Kidney tubule cell (primary cell): ENCODE results near the gene SSX2IP.
"Not testable (repeated sequence)": the region's sequence is repeated elsewhere in the genome, so short reads cannot be mapped to it uniquely, and the experiment has no call there.

Source experiments
- DNase-seq: peaks from one replicate; pipeline ENCODE4 v3.0.0-alpha.2; 2018; ENCODE audit warnings: low spot score

Gene SSX2IP

DNA sequence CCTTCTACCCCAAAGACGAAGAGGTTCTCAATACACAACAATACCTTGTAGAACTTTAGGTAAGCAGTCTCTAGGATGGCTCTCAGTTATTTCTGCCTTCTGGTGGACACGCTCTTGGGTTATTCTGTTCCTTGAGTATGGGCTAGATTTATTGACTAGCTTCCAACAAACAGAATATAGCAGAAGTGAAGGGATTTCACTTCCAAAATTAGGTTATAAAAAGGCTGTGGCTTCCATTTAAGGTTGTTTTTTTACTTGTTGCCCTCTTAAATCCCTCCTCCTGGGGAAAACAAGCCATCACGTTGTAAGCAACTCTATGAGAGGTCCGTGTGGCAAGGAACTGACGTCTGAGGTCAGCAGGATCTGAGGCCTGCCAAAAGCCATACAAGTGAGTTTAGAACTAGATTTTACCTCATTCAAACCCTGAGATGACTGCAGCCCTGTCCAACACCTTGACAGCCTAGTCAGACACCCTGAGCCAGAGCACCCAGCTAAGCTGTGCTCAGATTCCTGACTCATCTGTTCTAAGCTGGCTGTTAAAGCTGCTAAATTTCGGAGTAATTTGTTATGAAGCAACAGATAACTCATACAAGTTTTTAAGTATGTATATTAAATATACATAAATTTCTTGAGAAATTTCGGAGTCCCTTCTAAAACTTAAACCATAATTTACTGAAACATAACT, 12.7 kb downstream of the SSX2IP start:
- no peak for DNase-seq

DNA sequence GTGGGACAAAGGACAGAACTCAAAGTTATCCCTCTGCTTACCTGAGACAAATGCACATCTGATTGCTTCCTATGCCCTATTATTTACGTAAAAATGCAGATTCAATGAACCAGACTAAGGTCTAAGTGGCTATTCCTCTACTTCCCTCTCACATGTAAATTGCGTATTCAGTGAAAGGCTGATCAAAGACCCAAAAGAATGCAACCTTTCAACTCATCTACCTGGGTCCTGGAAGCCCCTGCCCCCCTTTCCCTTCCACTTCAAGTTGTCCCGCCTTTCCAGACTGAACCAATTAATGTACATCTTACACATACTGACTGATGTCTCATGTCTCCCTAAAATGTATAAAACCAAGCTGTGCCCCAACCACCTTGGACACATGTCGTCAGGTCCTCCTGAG, 14.6 kb downstream of the SSX2IP start:
- DNase-seq, result no peak

DNA sequence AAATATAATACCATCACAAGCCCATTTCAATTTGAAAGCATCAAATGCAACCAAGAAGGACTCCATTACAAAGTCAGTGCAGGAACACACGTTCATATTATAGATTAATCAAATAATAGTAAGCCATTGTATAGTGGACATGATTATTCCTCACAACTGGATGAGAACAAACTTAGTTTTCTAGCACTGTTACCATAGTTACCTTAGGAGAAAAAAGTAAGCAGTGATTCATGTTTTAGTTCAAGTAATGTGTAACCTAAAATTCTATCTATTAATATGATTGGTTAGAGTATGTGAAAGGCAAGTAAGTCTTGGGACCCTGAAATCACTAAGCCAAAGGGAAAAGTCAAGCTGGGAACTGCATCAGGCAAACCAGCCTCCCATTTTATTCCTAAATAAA, 15.2 kb downstream of the SSX2IP start:
- DNase-seq, result peak; percentile 37

DNA sequence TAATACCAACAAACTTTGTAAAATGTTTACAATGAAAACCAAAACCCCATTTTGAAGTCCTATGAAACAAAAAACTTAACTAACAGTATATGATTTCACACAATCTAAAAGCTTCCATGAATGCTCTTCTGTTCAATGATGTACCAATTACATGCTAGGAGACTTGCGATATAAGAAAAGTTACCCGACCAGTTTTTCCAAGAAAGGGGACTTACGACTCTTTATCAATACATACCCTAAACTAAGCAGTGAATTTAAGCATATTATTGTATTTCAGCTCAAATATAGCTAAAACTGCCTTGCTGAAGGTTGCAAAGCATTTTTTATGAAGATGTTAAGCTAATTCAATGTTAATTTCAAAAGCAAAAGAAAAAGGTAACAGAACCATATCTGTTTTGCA, 15.6 kb downstream of the SSX2IP start:
- DNase-seq, result no peak

DNA sequence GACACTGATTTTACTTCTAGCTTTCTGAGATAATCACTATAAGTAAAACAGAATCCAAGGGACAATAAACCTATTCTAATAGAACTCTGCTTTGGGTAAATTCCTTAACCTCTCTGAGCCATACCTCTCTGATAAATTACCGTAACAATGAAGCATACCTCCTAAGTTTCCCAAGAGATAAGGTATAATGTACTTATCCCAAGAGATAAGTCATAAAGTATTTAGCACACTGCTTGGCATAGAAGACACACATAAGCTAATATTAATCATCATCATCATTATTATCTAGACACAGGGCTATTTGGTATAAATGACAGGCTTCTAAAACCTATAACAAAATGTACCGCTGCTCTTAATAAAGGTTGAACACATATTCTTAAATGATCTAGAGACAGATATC, 16.2 kb downstream of the SSX2IP start:
- DNase-seq, result no peak

DNA sequence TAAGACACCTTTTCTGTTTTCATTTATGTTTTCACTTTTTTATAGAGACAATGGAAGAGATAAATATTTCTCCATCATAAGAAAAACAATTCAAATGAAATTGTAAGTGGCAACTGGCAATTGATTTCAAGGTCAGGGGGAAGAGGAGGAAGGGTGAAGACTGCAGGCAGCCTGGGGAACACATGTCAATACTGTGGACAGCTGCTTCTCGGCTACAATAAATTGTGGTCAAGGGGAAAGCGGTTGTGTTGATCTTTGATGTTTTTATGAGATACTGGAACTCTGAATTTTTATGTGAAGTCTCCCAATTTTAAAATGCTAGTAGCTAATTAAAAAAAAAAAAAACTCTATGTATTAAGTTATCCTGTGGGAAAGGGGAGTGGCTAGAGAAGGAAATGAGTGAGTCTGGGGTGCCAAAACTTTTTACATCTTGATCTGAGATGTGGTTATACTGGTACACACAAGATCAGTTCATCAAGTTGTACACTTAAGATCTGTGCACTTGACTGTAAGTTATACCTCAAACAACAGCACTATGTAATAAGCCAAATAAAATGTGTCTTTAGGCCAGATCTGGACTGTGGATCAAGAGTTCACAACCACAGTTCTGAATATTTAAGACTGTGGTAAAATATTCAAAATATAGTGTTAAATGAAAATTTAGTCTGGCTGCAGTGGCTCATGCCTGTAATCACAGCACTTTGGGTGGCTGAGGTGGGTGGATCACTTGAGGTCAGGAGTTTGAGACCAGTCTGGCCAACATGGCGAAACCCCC, 18.0 kb downstream of the SSX2IP start:
- DNase-seq, result no peak

DNA sequence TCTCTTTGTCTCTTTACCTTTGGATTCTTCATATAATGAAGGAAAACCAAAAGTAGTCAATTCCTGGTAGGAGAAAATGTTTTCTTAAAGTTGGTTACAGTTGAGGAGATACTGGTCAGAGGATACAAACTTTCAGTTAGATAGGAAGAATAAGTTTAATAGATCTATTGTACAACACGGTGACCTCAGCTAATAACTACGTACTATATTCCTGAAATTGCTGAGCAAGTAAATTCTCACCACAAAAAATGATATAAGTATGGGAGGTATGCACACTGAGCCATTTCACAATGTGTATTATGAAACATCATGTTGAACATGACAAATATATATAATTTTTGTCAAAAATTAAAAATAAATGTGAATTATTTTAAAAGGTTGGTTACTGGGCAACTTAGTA, 20.4 kb downstream of the SSX2IP start:
- DNase-seq, result no peak

DNA sequence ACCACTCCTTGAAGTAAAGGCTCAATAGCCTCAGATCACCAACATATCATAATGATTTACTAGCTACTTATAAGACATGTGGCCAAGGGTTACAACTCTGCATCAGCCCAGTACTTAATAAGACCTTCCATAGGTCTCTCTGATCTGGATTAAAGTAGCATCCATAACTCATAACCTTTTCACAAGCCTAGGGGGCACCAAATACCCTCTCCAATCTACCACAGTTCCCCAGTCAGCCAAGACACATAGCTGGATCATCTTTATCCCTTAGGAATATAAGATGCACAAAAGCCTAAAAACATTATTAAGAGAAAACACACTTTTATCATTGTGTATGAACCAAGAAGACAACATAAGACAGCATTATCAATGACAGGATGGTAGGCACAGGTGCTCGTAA, 22.1 kb downstream of the SSX2IP start:
- no peak for DNase-seq

DNA sequence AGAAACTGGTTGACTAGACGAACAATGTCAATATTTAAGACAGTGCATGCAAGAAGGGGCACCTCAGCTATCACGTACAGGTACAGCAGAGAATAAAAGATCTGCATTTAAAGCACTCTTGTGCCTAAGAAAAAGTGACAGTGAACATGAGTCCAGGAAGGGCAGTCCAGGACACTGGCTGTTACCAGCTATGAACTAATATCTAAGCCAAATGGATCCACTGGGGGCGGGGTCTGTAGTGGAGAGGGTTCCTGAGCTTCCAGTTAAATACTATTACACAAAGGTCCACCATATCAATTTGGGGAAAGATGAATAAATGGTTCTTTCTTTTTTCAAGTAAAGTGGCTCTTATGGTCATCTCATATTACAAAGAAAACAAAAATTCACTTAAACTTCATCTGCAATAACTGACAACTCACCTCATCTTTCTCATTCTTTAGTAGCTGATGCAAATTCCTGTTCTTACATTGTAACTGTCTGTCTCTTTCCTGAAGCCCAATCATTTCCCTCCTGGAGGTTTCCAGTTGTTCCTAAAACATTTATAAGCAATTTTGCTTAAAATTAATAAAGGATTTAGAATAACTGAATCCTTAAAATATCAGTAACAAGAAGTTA, 24.5 kb downstream of the SSX2IP start:
- DNase-seq, result no peak

DNA sequence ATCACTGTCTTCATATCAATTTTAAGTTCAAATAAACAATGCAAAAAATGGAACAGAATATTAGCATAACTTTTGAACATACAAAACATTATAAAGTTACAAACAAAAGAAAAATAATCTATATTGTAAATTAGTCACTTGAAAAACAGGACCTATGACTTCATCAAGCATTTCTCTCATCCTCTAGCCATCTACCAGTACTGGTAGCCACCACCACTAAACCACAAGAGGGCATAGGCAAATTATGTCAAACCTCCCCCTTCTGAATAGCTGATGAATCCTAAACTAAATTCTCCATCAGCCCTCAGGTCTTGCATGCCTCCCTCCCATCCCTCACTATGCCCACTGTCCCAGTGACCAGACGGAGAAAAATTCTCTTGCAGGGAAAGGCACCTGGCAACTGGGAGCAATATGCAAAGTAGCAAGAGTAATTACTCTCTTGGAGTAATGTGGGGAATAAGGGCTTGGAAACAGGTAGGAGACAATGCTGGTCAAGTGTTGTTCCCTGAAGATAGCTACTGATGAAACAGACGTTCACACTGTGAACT, 37.1 kb downstream of the SSX2IP start:
- no peak for DNase-seq

DNA sequence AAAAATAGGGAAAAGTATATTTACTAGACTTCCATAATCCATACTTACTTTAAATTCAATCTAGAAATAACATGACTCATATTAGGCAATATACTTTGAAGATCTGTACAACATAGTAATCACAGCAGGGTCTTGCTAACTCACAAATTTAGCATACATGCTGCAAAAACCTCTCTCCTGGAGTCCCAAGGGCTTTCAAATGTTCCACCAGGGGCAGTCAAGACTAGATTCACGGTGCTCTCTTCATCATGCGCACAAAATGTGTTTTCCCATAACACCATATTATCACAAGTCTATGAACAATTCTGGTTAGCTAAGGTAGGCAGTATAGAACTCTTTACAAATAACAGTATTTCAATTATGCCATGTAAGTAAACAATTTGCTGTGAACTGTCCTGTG, 45.8 kb downstream of the SSX2IP start:
- DNase-seq, result no peak

DNA sequence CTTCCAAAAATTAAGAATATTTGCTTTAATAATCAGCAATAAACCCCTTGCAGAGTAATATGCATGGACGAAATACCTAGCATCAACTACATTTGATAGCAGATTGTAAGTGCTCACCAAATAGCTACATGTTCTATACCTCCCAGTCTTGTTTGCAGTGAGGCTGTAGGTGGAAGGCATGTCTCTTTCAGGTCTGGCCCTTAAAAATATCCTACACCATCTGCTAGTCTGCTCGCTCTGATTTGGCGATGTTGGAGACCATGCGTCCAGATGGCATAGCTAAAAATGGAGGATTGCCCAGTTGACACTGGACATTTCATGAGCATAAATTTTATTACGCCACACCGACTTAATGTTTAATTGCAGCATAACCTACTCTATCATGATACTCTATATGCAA, 47.1 kb downstream of the SSX2IP start:
- no peak for DNase-seq

DNA sequence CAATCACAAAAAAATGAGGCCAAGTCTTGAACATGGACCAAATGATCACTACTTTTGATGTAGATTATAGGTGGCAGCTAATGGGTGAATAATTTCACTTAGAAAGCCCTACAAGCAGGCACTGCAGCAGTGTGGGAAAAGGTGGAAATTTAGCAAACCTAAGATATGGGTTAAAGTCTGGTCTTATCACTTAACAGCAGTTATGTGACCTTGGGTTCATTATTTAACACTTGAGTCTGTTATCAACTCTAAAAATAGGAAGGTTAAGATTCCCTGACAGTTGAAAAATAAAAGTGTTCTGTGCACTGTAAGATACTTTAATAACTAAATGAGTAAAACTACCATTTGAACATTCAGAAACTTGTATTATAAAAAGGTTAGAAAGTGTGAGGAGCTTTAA, 47.5 kb downstream of the SSX2IP start:
- no peak for DNase-seq

DNA sequence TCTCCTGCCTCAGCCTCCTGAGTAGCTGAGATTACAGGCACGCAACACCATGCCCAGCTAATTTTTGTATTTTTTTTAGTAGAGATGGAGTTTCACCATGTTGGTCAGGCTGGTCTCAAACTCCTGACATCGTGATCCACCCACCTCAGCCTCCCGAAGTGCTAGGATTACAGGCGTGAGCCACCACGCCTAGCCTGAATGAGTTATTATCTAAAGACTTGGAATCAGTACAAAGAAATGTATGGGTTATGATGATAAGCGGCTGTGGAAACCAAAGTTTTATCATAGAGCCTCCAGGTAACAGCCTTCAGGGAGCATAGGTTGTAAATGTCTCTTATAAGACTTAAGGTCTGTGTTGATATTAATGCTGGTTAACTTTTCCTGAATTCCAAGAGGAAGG, 50.5 kb downstream of the SSX2IP start:
- not testable (repeated sequence) for DNase-seq

DNA sequence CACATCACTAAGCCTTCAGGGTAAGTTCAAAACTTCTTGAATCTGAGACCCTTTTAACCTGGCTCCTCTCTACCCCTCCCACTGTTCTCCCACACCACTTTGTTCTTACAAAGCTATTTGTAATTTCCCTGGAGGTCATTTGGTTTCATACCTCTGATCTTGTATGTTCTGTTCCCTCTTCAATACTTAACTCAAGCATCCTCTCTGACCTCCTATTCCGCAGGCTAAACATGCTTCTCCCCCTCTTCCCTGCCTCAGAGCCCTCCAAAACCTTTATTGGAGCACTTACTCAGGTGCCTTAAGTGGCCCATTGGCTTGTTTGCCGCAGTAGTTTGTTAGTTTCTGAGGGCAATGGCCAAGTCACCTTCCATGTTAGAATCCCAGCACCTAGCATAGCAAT, 54.8 kb downstream of the SSX2IP start:
- DNase-seq, result peak; percentile 45

DNA sequence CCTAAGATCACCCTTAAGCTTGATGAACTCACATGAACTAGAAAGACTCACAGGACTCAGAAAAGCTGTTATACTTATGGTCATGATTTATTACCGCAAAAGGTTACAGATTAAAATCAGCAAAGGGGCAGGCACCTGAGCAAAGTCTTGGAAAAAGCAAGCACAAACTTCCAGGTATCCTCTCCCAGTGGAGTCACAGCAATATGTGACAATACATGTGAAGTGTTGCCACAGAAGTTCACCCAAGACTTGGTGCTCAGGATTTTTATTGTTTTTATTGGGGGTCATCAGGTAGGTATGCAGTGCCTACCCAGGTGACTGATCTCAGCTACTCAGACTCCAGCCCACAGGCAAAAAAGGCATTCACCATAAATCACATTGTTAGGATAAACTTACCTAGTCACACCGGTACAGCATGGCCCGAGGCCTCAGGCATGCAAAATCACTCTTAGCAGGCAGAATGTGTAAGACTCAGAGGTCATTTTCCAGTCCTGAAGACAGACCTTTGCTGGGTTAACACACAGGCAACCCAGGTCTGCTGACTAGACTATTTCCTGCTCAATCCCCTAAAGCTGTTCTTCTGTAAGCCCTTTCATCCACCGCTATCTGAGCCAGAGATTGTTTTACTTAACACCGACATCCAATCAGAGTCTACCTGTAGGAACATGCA, 55.6 kb downstream of the SSX2IP start:
- DNase-seq, result peak; percentile 93

DNA sequence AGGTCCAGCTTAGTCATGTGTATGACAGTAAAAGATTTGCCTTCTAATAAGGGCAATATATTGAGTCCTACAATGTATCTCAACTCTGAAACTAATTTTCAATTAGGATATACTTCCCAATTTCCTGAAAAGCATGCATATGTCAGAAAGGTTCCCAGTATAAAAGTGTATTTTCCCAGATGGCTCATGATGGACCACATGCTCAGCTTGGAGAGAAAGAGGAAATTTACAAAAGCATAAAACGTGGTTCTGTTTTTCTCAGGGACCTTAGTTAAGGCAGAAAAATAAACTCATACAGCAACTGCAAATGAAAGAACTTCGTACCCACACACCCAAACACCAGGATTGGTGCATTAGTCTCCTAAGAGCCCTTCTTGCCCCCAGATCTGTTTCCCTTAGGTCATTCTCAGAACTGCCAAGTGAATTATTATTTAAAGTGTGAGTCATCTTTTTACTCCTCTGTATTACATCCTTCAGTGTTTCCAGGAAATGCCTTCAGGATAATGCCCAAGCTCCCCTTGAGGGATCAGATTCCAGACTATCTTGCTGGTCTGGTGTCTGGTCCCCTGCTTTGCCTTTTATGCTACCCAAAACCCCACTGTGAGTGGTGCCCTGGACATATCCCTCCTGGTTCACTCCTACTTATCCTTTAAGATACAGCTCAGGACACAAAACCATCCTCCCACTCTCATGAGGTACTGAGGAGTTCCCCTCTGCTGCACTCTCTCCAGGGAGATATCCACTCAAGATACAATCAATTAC, 57.4 kb downstream of the SSX2IP start:
- DNase-seq, result peak; percentile 90

DNA sequence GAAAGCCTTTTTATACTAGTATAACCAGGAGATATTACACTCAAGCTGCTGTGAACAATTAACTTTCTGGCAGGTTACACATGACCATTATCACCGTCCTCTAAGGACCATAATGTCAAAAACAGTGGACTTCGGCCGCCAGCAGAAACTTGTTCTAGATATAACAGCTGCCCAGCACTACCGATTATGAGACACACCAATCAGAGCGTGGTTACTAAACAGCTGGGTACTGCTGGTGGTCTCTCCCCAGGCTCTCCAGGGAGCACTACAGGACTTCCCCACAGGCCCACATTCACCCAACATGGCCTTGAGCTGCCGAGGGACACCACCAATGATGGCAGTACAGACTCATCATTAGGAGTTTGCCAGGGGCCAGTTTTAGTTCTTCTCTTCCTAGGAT, 58.1 kb downstream of the SSX2IP start:
- no peak for DNase-seq

DNA sequence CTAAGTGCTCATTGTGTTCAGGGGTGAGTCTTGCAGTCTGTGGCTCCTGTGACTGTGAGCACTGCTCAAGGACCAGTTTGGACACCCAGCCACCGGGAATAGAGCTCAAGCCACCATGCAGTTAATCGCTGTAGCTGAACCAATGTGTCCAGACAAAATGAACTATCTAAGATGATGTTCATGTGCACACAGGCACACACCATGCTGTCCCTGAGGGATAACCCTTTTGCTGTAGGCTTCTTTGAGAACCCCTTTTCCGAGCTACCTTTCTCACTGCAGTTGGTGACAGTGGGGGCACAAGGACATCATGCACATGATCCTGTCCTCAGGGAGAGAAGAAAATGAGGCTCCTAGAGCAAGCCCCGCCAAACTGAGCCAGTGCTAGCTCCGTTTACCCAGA, 65.4 kb downstream of the SSX2IP start:
- DNase-seq, result no peak

DNA sequence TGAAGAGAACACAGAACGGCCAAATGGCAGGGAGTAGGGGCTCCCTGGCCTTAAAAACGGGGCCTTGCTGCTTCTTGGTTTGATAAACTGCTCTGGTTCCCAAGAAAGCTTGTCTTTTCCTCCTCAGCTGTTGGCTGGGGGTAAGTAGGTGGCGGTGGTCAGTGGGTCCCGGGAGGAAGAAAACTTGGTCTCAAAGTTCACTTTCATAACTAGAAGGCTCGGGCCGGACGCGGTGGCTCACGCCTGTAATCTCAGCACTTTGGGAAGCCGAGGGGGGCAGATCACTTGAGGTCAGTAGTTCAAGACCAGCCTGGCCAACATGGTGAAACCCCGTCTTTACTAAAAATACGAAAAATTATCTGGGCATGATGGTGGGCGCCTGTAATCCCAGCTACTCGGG, 68.7 kb downstream of the SSX2IP start:
- no peak for DNase-seq

DNA sequence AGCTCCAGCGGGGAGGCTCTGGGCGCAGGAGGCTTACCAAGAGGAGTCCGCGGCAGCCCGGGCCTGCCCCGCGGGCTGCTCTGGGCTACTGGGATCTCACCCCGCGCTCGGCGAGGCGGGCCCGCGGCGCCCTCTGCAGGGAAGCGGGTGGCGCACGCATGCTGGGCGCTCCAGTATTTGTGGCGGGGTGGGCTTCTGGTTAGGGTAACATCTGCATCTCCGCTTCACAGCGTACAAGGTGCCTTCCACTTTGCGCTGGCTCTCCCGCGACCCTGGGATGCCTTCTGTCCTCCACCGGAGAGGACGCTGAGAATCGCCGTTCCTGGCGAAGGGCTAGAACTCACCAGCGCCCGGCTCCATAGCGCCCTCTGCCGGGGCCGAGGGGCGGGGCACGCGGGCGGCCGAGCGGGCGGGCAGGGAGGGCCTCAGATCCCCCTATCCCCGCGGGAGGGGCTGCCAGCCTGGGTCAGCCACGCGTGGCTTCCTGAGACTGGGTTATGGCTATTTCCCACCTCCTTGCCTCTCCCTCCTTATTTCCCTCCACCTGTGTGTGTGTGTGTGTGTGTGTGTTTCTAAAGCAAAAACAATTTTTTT, 69.4 kb downstream of the SSX2IP start:
- DNase-seq, result peak; percentile 87
